Stomach (tissue), 9 donors: ENCODE measurements around the gene LRRC15. TPM values are rescaled to one million over a fixed set of nuclear protein-coding genes. Genes with fewer than 3 reads are reported as not detected.

Experiments used
- DNase-seq, 2 donors: peaks; one replicate each; pipeline versions ENCODE4 v3.0.0 to v3.0.0-alpha.2; 2013 to 2019
- H3K27ac ChIP-seq, 5 donors: fragments of 200-600 bp in 4 of 5; sonication (generic) in 4 of 5; one replicate each; pipeline ENCODE4 v1.5.1; 2013 to 2019; ENCODE audit warnings: mild to moderate bottlenecking in 1 of 5, moderate library complexity in 1 of 5
- H3K27me3 ChIP-seq, 3 donors: fragments of 200-600 bp; sonication (generic); one replicate each; pipeline ENCODE4 v1.5.1; 2017 to 2019; ENCODE audit warnings: mixed run types in 1 of 3
- H3K36me3 ChIP-seq, 4 donors: fragments of 200-600 bp; sonication (generic); 1 replicate in 3 of 4; 2 replicates in 1 of 4; pipeline ENCODE4 v1.5.1; 2016 to 2019
- H3K4me1 ChIP-seq, 4 donors: fragments of 200-600 bp; sonication (generic); one replicate each; pipeline ENCODE4 v1.5.1; 2016 to 2019
- H3K4me3 ChIP-seq, 4 donors: fragments of 200-600 bp; sonication (generic) in 3 of 4; one replicate each; pipeline ENCODE4 v1.5.1; 2016 to 2019; ENCODE audit warnings: mild to moderate bottlenecking in 1 of 4
- H3K9me3 ChIP-seq, 4 donors: fragments of 200-600 bp; sonication (generic); one replicate each; pipeline ENCODE4 v1.5.1; 2016 to 2019
- EP300 ChIP-seq: sonication (generic); formaldehyde crosslinking; IDR thresholded peaks from one replicate; pipeline ENCODE4 v1.6.1; 2017; ENCODE audit warnings: antibody characterized with exemption
- POLR2A ChIP-seq, 4 donors: fragments of 450-650 bp; IDR thresholded peaks; one replicate each; pipeline ENCODE4 v1.6.1; 2016; ENCODE audit warnings: antibody characterized with exemption in 4 of 4, control low read depth in 2 of 4, mild to moderate bottlenecking in 1 of 4, moderate library complexity in 1 of 4
- POLR2AphosphoS5 ChIP-seq, 3 donors: sonication (generic); formaldehyde crosslinking; IDR thresholded peaks; one replicate each; pipeline ENCODE4 v1.6.1; 2016; ENCODE audit warnings: antibody characterized with exemption in 3 of 3
- WGBS, 5 donors: extraction: QIAGEN DNeasy Blood & Tissue Kit in 3 of 5; methylation state at CpG; one replicate each; pipeline versions ENCODE4 v1.1.5 to v1.1.7; 2013 to 2018; 5-methylcytosine and 5-hydroxymethylcytosine counted together
- intact Hi-C: fragments of 100-400 bp; cut with DNase I; formaldehyde crosslinking; loops from one replicate; pipeline ENCODE4 v1.15.1; 2023; ENCODE audit warnings: low total_unique reads
- polyA plus RNA-seq, 3 donors: library from polyadenylated mRNA; stranded (reverse); fragments of 200-250 nt; gene quantifications; one replicate each; pipeline ENCODE4 v1.2.3, GENCODE V29; 2013
- total RNA-seq, 5 donors: library from RNA; depleted of rRNA; stranded (reverse); fragments of >200 nt; gene quantifications; one replicate each; pipeline versions ENCODE4 v1.1.0 to v1.2.3, GENCODE V29; 2014 to 2016
- TF ChIP-seq, protein P1 (sequence below), 7 experiments: fragments of 450-650 bp in 4 of 7; fragments of 200-600 bp in 3 of 7; sonication (generic) in 3 of 7; IDR thresholded peaks; one replicate each; pipeline ENCODE4 v1.5.1; 2016 to 2019; ENCODE audit warnings: antibody characterized with exemption in 7 of 7, control low read depth in 2 of 7, mild to moderate bottlenecking in 1 of 7
- donor health status: healthy with polysubstance abuse.
- donor health status: Bipolar disorder and iron deficiency.
- donor health status: healthy.

The LRRC15 gene
- total and polyA plus RNA-seq, 8 donors: 0.03 to 1.7 (median 0.43) TPM; not detected in 3

DNA sequence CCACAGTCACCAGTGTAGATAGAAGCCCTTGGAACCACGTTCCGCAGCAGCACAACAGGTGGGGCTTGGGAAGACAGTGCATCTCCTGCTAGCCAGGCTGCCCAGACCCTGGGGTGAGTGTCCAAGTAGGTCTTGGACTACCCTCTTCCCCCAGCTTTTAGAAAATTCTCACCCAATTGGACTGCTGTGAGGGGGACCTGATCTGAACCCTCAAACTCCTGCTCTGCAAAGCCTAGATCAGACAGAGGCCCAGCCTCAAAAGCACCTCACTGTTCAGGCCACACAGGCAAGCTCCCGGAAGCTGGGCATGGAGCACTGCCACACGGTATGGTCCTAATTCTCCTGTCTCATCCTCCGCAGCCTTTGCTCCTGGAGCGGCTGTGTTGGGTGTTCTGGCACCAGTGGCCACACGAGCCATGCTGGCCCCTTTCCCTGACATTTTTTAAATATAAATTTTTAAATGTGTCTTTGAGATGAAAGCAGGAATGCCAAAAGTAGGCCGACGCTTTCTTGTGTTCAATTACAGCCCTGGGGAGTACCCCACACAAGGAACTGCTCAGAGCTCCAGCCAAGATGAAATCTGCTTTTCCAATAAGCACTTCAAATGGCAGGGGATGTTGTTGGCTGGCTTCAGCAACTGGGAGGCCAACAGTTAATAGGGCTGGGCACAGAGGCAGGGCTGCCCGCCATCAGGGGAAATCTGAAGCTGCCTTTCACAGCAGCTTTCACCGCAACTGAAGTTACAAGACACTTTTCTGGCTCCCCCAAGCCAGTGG, 59.3 kb downstream of the LRRC15 start:
- Histone ChIP-seq H3K4me1 (peaks cover 6 to 41% (median 33%) of the 10 kb centered on the region in 4 donors), H3K27ac (no peak overlapping the region), H3K27me3 (peaks cover 0 to 20% (median 0%) of the 10 kb centered on the region in 3 donors), H3K9me3 (no peaks in the 10 kb centered on the region), H3K36me3 (no peaks in the 10 kb centered on the region), H3K4me3 (no peak overlapping the region)
- TF ChIP-seq, protein P1, sequence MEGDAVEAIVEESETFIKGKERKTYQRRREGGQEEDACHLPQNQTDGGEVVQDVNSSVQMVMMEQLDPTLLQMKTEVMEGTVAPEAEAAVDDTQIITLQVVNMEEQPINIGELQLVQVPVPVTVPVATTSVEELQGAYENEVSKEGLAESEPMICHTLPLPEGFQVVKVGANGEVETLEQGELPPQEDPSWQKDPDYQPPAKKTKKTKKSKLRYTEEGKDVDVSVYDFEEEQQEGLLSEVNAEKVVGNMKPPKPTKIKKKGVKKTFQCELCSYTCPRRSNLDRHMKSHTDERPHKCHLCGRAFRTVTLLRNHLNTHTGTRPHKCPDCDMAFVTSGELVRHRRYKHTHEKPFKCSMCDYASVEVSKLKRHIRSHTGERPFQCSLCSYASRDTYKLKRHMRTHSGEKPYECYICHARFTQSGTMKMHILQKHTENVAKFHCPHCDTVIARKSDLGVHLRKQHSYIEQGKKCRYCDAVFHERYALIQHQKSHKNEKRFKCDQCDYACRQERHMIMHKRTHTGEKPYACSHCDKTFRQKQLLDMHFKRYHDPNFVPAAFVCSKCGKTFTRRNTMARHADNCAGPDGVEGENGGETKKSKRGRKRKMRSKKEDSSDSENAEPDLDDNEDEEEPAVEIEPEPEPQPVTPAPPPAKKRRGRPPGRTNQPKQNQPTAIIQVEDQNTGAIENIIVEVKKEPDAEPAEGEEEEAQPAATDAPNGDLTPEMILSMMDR (IDR thresholded peaks at IDR 0.05): no peak
- TF ChIP-seq EP300: no peak
- no peak for TF ChIP-seq POLR2A (IDR thresholded peaks at IDR 0.05)
- no peak for TF ChIP-seq POLR2AphosphoS5 (IDR thresholded peaks at IDR 0.05)
- intact Hi-C loops: no loop called here
- no peak for DNase-seq
- 85 to 95% (median 90%) methylated on average over 11 of the region's 11 CpGs for WGBS, 5 donors

DNA sequence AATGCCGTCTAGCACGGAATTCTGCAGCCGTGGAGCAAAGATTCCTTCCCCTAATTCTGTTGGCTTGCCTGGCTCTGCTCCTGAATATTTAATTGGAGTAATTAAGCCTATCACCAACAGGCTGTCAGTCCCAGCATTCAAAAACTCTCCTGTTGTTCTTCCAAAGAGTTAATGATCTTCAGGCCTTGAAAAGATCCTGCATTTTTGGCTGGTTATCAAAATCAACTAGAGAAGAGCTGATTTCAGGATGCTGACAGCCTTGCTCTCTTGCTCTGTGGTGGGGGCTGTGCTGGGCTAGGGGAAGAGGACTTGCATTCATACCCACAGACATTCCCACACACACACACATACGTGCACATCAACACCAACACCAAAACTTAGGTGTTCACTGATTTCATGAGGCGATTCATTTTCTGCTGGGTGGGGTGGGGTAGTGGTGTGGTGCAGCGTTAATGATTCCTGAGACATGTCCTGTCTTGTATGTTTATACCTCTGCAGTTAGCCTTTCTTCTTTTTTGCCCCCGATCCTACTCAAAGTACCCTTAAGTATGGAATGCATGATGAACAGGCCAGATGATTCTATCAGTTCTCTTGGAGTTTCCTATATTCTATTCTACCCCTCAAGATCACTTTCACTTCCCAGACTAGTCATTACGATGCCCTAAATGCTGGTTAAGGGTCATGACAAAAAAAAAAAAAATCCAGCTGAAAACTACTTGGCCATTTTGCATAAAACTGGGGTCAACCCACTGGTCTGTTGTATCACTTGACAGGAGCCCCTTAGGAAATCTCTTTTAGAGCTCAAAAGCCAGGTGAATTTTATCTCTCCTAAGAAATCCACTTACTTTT, 60.7 kb downstream of the LRRC15 start:
- no peaks in the 10 kb centered on the region for H3K36me3 ChIP-seq

DNA sequence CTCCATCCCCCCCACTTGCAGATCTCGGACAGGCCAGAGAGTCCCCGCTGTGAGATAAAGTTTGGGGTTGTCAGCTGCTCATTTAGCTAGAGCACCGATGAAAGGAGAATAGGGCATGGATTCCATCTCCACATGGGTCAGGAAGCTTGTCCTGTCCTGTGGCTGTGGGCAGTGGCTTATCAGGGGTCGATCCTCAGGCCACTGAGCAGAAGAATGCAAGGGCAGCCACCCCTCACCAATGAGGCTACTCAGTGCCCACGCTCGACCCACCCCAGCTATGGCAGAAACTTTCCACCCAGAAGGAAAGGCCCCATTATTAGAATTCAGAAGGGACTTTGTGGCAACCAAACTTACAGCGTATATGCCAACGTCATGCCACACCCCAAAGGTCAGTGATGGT, 61.7 kb downstream of the LRRC15 start:
- H3K27ac ChIP-seq: no peak overlapping the region

More for the DNA sequence above, 60.7 kb downstream of the LRRC15 start:
- intact Hi-C loops: no loop called here
- H3K4me3 ChIP-seq: no peak overlapping the region
- H3K27me3 ChIP-seq: peaks cover 0 to 12% (median 0%) of the 10 kb centered on the region in 3 donors
- H3K9me3 ChIP-seq: no peaks in the 10 kb centered on the region
- H3K27ac ChIP-seq: no peak overlapping the region
- H3K4me1 ChIP-seq: peaks cover 6 to 27% (median 23%) of the 10 kb centered on the region in 4 donors
- 81 to 87% (median 85%) methylated on average over 8 of the region's 8 CpGs for WGBS, 5 donors
- no peak for DNase-seq
- TF ChIP-seq POLR2A (IDR thresholded peaks at IDR 0.05): no peak
- TF ChIP-seq POLR2AphosphoS5 (IDR thresholded peaks at IDR 0.05): no peak
- TF ChIP-seq, protein P1 (IDR thresholded peaks at IDR 0.05): no peak
- no peak for TF ChIP-seq EP300

DNA sequence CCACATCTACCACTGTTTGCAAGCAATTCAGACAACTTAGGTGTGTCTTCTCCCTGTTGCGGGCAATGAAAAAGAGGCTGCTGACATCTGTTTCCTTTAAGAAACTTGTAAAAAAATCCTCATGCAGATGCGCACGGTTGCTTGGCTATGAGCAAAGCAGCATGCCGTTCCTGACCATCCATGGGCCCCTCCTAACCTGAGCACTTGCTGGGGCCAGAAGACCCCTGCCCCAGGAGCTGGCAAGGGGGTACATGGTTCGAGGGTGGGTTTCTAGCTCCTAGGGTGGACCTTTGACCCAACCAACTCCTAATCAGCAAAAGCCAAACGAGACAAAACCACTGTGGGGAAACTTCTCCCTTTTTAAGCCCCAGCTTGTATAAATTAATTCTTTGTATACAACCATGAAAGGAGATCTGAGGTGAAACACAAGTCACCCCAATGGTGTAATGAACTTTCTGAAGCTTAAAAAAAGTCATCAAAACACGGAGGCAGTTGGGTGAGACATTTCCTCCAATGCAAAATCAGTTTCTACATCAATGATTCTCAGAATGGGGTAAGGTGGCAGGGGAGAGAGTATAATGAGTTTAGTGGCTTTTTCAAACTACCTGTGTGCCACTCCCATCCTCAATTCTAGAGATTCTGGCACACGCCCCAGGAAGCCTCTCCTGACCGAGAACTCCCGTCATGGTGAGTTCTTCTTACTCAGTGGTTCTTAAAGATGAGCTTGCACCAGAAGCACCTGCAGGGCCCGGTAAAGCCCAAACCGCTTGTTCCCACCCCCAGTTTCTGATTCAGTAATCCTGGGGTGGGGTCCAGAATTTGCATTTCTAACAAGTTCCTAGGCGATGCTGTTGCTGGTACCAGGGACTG, 62.5 kb downstream of the LRRC15 start:
- WGBS, 5 donors: 53 to 65% (median 55%) methylated on average over 13 of the region's 13 CpGs
- Histone ChIP-seq H3K36me3 (no peaks in the 10 kb centered on the region), H3K27me3 (peaks cover 0 to 7% (median 0%) of the 10 kb centered on the region in 3 donors), H3K4me1 (peaks cover 0 to 12% (median 8%) of the 10 kb centered on the region in 4 donors), H3K27ac (no peak overlapping the region), H3K9me3 (no peaks in the 10 kb centered on the region), H3K4me3 (no peak overlapping the region)
- intact Hi-C loops: no loop called here
- no peak for DNase-seq
- TF ChIP-seq POLR2A (IDR thresholded peaks at IDR 0.05) (no peak), POLR2AphosphoS5 (IDR thresholded peaks at IDR 0.05) (no peak), EP300 (no peak)
- TF ChIP-seq, protein P1 (IDR thresholded peaks at IDR 0.05): no peak

More for the DNA sequence above, 61.7 kb downstream of the LRRC15 start:
- H3K9me3 ChIP-seq: no peaks in the 10 kb centered on the region
- no peaks in the 10 kb centered on the region for H3K36me3 ChIP-seq
- DNase-seq: no peak
- H3K4me3 ChIP-seq: no peak overlapping the region
- TF ChIP-seq POLR2AphosphoS5 (IDR thresholded peaks at IDR 0.05): no peak
- H3K27me3 ChIP-seq: peaks cover 0 to 7% (median 0%) of the 10 kb centered on the region in 3 donors
- intact Hi-C loops: no loop called here
- peaks cover 6 to 19% (median 16%) of the 10 kb centered on the region in 4 donors for H3K4me1 ChIP-seq
- 83 to 94% (median 90%) methylated on average over 8 of the region's 8 CpGs for WGBS, 5 donors
